Measurements from ENCODE around the gene TSPAN4. TPM values are rescaled to one million over a fixed set of nuclear protein-coding genes. Genes with fewer than 3 reads are reported as not detected.

Gene TSPAN4
- total and polyA plus RNA-seq, 9 of the 15 experiments (the other 6 are each of a cell fraction or from before 2014, with no cell fraction given): 0.07 to 31.0 (median 15.7) TPM

DNA sequence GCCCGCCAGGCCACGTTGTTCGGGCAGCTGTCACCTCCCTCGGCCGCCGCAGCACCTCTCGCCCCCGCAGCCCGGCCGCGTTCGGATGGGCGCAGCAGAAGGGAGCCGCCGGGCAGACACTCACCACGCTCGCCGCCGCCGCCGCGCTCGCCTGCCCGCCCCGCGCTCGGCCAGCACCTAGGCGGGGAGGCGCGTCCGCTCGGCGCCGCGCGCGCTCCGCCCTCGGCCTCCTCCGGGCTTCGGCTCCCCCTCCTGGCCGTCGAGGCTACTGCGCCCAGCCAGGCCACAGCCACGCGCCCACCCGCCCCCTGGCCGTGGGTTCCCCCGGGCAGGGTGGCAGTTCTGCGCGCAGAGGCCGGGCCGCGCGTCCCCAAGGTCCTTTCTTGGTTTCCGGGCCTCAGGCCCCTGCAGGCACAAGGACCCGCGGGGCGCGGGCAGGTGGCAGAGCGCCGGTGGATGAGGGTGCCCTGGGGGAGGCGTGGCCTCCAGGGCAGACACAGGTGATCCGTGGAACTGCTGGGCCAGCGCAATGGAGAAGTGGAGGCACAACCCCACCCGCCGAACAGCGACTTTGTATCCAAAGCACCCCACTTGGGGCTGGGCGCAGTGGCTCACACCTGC lies 44.4 kb upstream of the TSPAN4 start, which contains the start of gene SLC25A22 (continued):
- peak; percentile 42; the same call in 1 of the 2 replicates for TF ChIP-seq PHF8 (IDR thresholded peaks at IDR 0.05; ENCODE audit: borderline replicate concordance, low read length)
- TF ChIP-seq C11orf30 (IDR thresholded peaks at IDR 0.05; ENCODE audit: low read depth): no peak
- peak; percentile 57; the same call in 1 of the 2 replicates for TF ChIP-seq ZNF592 (IDR thresholded peaks at IDR 0.05)
- TF ChIP-seq CTCF (IDR thresholded peaks at IDR 0.05 in 2 of 3, conservative IDR thresholded peaks at IDR 0.05 in 1 of 3; ENCODE audit: insufficient read depth in 2 of 3, low read depth in 1 of 3, low read length in 3 of 3): peak; percentile 69 to 94 (median 83)
- TF ChIP-seq ETS1 (conservative IDR thresholded peaks at IDR 0.05; ENCODE audit: control insufficient read depth, low read depth, low read length): no peak; the same call in 1 of the 2 replicates
- no peak for TF ChIP-seq ARHGAP35 (IDR thresholded peaks at IDR 0.05; ENCODE audit: partially characterized antibody)
- TF ChIP-seq PHB (CRISPR knock-in tag; IDR thresholded peaks at IDR 0.05): no peak
- TF ChIP-seq NCOA2 (IDR thresholded peaks at IDR 0.05; ENCODE audit: partially characterized antibody in 2 of 2): no peak
- TF ChIP-seq, protein P1, sequence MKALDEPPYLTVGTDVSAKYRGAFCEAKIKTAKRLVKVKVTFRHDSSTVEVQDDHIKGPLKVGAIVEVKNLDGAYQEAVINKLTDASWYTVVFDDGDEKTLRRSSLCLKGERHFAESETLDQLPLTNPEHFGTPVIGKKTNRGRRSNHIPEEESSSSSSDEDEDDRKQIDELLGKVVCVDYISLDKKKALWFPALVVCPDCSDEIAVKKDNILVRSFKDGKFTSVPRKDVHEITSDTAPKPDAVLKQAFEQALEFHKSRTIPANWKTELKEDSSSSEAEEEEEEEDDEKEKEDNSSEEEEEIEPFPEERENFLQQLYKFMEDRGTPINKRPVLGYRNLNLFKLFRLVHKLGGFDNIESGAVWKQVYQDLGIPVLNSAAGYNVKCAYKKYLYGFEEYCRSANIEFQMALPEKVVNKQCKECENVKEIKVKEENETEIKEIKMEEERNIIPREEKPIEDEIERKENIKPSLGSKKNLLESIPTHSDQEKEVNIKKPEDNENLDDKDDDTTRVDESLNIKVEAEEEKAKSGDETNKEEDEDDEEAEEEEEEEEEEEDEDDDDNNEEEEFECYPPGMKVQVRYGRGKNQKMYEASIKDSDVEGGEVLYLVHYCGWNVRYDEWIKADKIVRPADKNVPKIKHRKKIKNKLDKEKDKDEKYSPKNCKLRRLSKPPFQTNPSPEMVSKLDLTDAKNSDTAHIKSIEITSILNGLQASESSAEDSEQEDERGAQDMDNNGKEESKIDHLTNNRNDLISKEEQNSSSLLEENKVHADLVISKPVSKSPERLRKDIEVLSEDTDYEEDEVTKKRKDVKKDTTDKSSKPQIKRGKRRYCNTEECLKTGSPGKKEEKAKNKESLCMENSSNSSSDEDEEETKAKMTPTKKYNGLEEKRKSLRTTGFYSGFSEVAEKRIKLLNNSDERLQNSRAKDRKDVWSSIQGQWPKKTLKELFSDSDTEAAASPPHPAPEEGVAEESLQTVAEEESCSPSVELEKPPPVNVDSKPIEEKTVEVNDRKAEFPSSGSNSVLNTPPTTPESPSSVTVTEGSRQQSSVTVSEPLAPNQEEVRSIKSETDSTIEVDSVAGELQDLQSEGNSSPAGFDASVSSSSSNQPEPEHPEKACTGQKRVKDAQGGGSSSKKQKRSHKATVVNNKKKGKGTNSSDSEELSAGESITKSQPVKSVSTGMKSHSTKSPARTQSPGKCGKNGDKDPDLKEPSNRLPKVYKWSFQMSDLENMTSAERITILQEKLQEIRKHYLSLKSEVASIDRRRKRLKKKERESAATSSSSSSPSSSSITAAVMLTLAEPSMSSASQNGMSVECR (CRISPR knock-in tag; IDR thresholded peaks at IDR 0.05): no peak
- TF ChIP-seq, protein P2, sequence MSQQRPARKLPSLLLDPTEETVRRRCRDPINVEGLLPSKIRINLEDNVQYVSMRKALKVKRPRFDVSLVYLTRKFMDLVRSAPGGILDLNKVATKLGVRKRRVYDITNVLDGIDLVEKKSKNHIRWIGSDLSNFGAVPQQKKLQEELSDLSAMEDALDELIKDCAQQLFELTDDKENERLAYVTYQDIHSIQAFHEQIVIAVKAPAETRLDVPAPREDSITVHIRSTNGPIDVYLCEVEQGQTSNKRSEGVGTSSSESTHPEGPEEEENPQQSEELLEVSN (IDR thresholded peaks at IDR 0.05; ENCODE audit: borderline replicate concordance in 1 of 2, extremely low read depth in 1 of 2, insufficient read depth in 1 of 2, insufficient read length in 1 of 2, low read depth in 1 of 2, low read length in 1 of 2, poor library complexity in 1 of 2, severe bottlenecking in 1 of 2): no peak
- no peak for TF ChIP-seq RUNX1 (IDR thresholded peaks at IDR 0.05; ENCODE audit: low read depth)
- TF ChIP-seq STAT5B (CRISPR knock-in tag; IDR thresholded peaks at IDR 0.05): no peak
- TF ChIP-seq KDM2B (CRISPR knock-in tag; IDR thresholded peaks at IDR 0.05): no peak

Measured in K562 (cell line).